Measurements from ENCODE around the gene CWH43.
"Not testable (repeated sequence)": the region's sequence is repeated elsewhere in the genome, so short reads cannot be mapped to it uniquely, and the experiment has no call there.

CWH43 gene

GRCh38 chr4:49018718-49019295 lies 32.7 kb downstream of the CWH43 start:
- Histone ChIP-seq H3K4me1 (ENCODE audit: control insufficient read depth, insufficient read depth, low read length) (no peaks in the 10 kb centered on the region), H3K36me3 (ENCODE audit: control insufficient read depth, insufficient read depth, low read length) (no peaks in the 10 kb centered on the region), H3K9ac (ENCODE audit: low read length) (no peak overlapping the region), H3K27me3 (ENCODE audit: control insufficient read depth, insufficient read depth, low read length) (no peaks in the 10 kb centered on the region), H3K27ac (ENCODE audit: low read depth, low read length) (no peak overlapping the region), H3K9me3 (ENCODE audit: control insufficient read depth, insufficient read depth, low read depth, low read length) (peaks cover 25% of the 10 kb centered on the region; the same call in 1 of the 2 replicates), H3K4me3 (ENCODE audit: low read depth, low read length) (no peak overlapping the region)

- no peaks in the 10 kb centered on the region; the same call in 1 of the 2 replicates for H3K27me3 ChIP-seq (ENCODE audit: control insufficient read depth, insufficient read depth, low read length)
- H3K9me3 ChIP-seq (ENCODE audit: control insufficient read depth, insufficient read depth, low read depth, low read length): peaks cover 49% of the 10 kb centered on the region; the same call in 1 of the 2 replicates
- no peak overlapping the region for H3K9ac ChIP-seq (ENCODE audit: low read length)
- no peaks in the 10 kb centered on the region for H3K36me3 ChIP-seq (ENCODE audit: control insufficient read depth, insufficient read depth, low read length)
- H3K27ac ChIP-seq (ENCODE audit: low read depth, low read length): no peak overlapping the region
- no peak overlapping the region for H3K4me3 ChIP-seq (ENCODE audit: low read depth, low read length)
- H3K4me1 ChIP-seq (ENCODE audit: control insufficient read depth, insufficient read depth, low read length): no peaks in the 10 kb centered on the region
Observed at GRCh38 chr4:49032440-49033161, 46.5 kb downstream of the CWH43 start.

GRCh38 chr4:49036528-49036927 lies 50.5 kb downstream of the CWH43 start:
- no peaks in the 10 kb centered on the region for H3K4me1 ChIP-seq (ENCODE audit: control insufficient read depth, insufficient read depth, low read length)
- no peak overlapping the region for H3K27ac ChIP-seq (ENCODE audit: low read depth, low read length)
- peaks cover 34% of the 10 kb centered on the region; the same call in 1 of the 2 replicates for H3K9me3 ChIP-seq (ENCODE audit: control insufficient read depth, insufficient read depth, low read depth, low read length)
- H3K36me3 ChIP-seq (ENCODE audit: control insufficient read depth, insufficient read depth, low read length): no peaks in the 10 kb centered on the region
- H3K4me3 ChIP-seq (ENCODE audit: low read depth, low read length): no peak overlapping the region
- H3K27me3 ChIP-seq (ENCODE audit: control insufficient read depth, insufficient read depth, low read length): no peaks in the 10 kb centered on the region; the same call in 1 of the 2 replicates
- H3K9ac ChIP-seq (ENCODE audit: low read length): no peak overlapping the region

- no peak overlapping the region for H3K27ac ChIP-seq (ENCODE audit: low read depth, low read length)
- no peaks in the 10 kb centered on the region for H3K4me1 ChIP-seq (ENCODE audit: control insufficient read depth, insufficient read depth, low read length)
- H3K9me3 ChIP-seq (ENCODE audit: control insufficient read depth, insufficient read depth, low read depth, low read length): peaks cover 43% of the 10 kb centered on the region; the same call in 1 of the 2 replicates
- H3K4me3 ChIP-seq (ENCODE audit: low read depth, low read length): no peak overlapping the region
- H3K9ac ChIP-seq (ENCODE audit: low read length): no peak overlapping the region
- no peaks in the 10 kb centered on the region for H3K36me3 ChIP-seq (ENCODE audit: control insufficient read depth, insufficient read depth, low read length)
- no peaks in the 10 kb centered on the region; the same call in 1 of the 2 replicates for H3K27me3 ChIP-seq (ENCODE audit: control insufficient read depth, insufficient read depth, low read length)
Observed at GRCh38 chr4:49044270-49044669, 58.2 kb downstream of the CWH43 start.

GRCh38 chr4:49058306-49058705 lies 72.2 kb downstream of the CWH43 start:
- H3K36me3 ChIP-seq (ENCODE audit: control insufficient read depth, insufficient read depth, low read length): no peaks in the 10 kb centered on the region
- no peaks in the 10 kb centered on the region for H3K27me3 ChIP-seq (ENCODE audit: control insufficient read depth, insufficient read depth, low read length)
- no peaks in the 10 kb centered on the region for H3K4me1 ChIP-seq (ENCODE audit: control insufficient read depth, insufficient read depth, low read length)
- no peak overlapping the region for H3K27ac ChIP-seq (ENCODE audit: low read depth, low read length)
- H3K9me3 ChIP-seq (ENCODE audit: control insufficient read depth, insufficient read depth, low read depth, low read length): peaks cover 46% of the 10 kb centered on the region; the same call in 1 of the 2 replicates
- H3K4me3 ChIP-seq (ENCODE audit: low read depth, low read length): no peak overlapping the region
- H3K9ac ChIP-seq (ENCODE audit: low read length): no peak overlapping the region

- Histone ChIP-seq H3K4me3 (ENCODE audit: low read depth, low read length) (no peak overlapping the region), H3K27ac (ENCODE audit: low read depth, low read length) (no peak overlapping the region), H3K36me3 (ENCODE audit: control insufficient read depth, insufficient read depth, low read length) (no peaks in the 10 kb centered on the region), H3K4me1 (ENCODE audit: control insufficient read depth, insufficient read depth, low read length) (no peaks in the 10 kb centered on the region), H3K9ac (ENCODE audit: low read length) (no peak overlapping the region), H3K9me3 (ENCODE audit: control insufficient read depth, insufficient read depth, low read depth, low read length) (peaks cover 59% of the 10 kb centered on the region; the same call in 1 of the 2 replicates), H3K27me3 (ENCODE audit: control insufficient read depth, insufficient read depth, low read length) (no peaks in the 10 kb centered on the region)
Observed at GRCh38 chr4:49063670-49064069, 77.6 kb downstream of the CWH43 start.

- H3K27me3 ChIP-seq (ENCODE audit: control insufficient read depth, insufficient read depth, low read length); H3K4me3 ChIP-seq (ENCODE audit: low read depth, low read length); H3K9ac ChIP-seq (ENCODE audit: low read length); H3K4me1 ChIP-seq (ENCODE audit: control insufficient read depth, insufficient read depth, low read length); H3K36me3 ChIP-seq (ENCODE audit: control insufficient read depth, insufficient read depth, low read length); H3K27ac ChIP-seq (ENCODE audit: low read depth, low read length): not testable (repeated sequence)
- H3K9me3 ChIP-seq (ENCODE audit: control insufficient read depth, insufficient read depth, low read depth, low read length): peaks cover 14% of the 10 kb centered on the region; the same call in 1 of the 2 replicates
Observed at GRCh38 chr4:49072196-49072595, 86.1 kb downstream of the CWH43 start.

GRCh38 chr4:49091883-49092282 lies 105.8 kb downstream of the CWH43 start:
- H3K4me3 ChIP-seq (ENCODE audit: low read depth, low read length); H3K36me3 ChIP-seq (ENCODE audit: control insufficient read depth, insufficient read depth, low read length); H3K27ac ChIP-seq (ENCODE audit: low read depth, low read length); H3K4me1 ChIP-seq (ENCODE audit: control insufficient read depth, insufficient read depth, low read length); H3K27me3 ChIP-seq (ENCODE audit: control insufficient read depth, insufficient read depth, low read length); H3K9ac ChIP-seq (ENCODE audit: low read length): not testable (repeated sequence)
- H3K9me3 ChIP-seq (ENCODE audit: control insufficient read depth, insufficient read depth, low read depth, low read length): peaks cover 63% of the 10 kb centered on the region

GRCh38 chr4:49092608-49093135 lies 106.6 kb downstream of the CWH43 start:
- H3K27ac ChIP-seq (ENCODE audit: low read depth, low read length); H3K9ac ChIP-seq (ENCODE audit: low read length); H3K4me1 ChIP-seq (ENCODE audit: control insufficient read depth, insufficient read depth, low read length); H3K36me3 ChIP-seq (ENCODE audit: control insufficient read depth, insufficient read depth, low read length); H3K27me3 ChIP-seq (ENCODE audit: control insufficient read depth, insufficient read depth, low read length): not testable (repeated sequence)
- H3K4me3 ChIP-seq (ENCODE audit: low read depth, low read length): peak overlapping the region; percentile 8; the same call in 1 of the 2 replicates
- H3K9me3 ChIP-seq (ENCODE audit: control insufficient read depth, insufficient read depth, low read depth, low read length): peaks cover 65% of the 10 kb centered on the region

GRCh38 chr4:49096215-49096614 lies 110.1 kb downstream of the CWH43 start:
- H3K4me1 ChIP-seq (ENCODE audit: control insufficient read depth, insufficient read depth, low read length); H3K36me3 ChIP-seq (ENCODE audit: control insufficient read depth, insufficient read depth, low read length); H3K27me3 ChIP-seq (ENCODE audit: control insufficient read depth, insufficient read depth, low read length); H3K27ac ChIP-seq (ENCODE audit: low read depth, low read length); H3K9ac ChIP-seq (ENCODE audit: low read length): not testable (repeated sequence)
- H3K4me3 ChIP-seq (ENCODE audit: low read depth, low read length): peak overlapping the region; percentile 1; the same call in 1 of the 2 replicates
- peaks cover 62% of the 10 kb centered on the region for H3K9me3 ChIP-seq (ENCODE audit: control insufficient read depth, insufficient read depth, low read depth, low read length)

GRCh38 chr4:49096627-49097026 lies 110.6 kb downstream of the CWH43 start:
- H3K36me3 ChIP-seq (ENCODE audit: control insufficient read depth, insufficient read depth, low read length); H3K9ac ChIP-seq (ENCODE audit: low read length); H3K27me3 ChIP-seq (ENCODE audit: control insufficient read depth, insufficient read depth, low read length); H3K4me1 ChIP-seq (ENCODE audit: control insufficient read depth, insufficient read depth, low read length); H3K27ac ChIP-seq (ENCODE audit: low read depth, low read length): not testable (repeated sequence)
- Histone ChIP-seq H3K4me3 (ENCODE audit: low read depth, low read length) (peak overlapping the region; percentile 14; the same call in 1 of the 2 replicates), H3K9me3 (ENCODE audit: control insufficient read depth, insufficient read depth, low read depth, low read length) (peaks cover 60% of the 10 kb centered on the region)
